K562 (cell line): ENCODE measurements around the gene NUP43. TPM values are rescaled to one million over a fixed set of nuclear protein-coding genes. Genes with fewer than 3 reads are reported as not detected.

Source experiments
- ADNP ChIP-seq: fragments of 200-800 bp; sonication (Bioruptor generic); IDR thresholded peaks from 2 replicates; pipeline ENCODE4 v1.6.1; 2016; ENCODE audit warnings: missing genetic modification characterization, missing compliant biosample characterization
- ATF2 ChIP-seq: sonication (generic); formaldehyde crosslinking; IDR thresholded peaks from 2 replicates; pipeline ENCODE4 v1.8.1; 2022; ENCODE audit warnings: missing genetic modification reagents
- ATF4 ChIP-seq: fragments of 450-650 bp; formaldehyde crosslinking; IDR thresholded peaks from 2 replicates; pipeline ENCODE4 v1.4.0; 2022; ENCODE audit warnings: mild to moderate bottlenecking, moderate library complexity
- BCLAF1 ChIP-seq, 2 experiments: fragments of 450-650 bp in 1 of 2; IDR thresholded peaks; 2 replicates each; pipeline ENCODE4 v1.6.1; 2011 to 2017; ENCODE audit warnings: low read depth in 2 of 2, antibody characterized with exemption in 1 of 2, borderline replicate concordance in 1 of 2, low read length in 1 of 2, mild to moderate bottlenecking in 1 of 2, mixed read lengths in 1 of 2; ENCODE audit not compliant: control insufficient read depth in 1 of 2
- BCOR ChIP-seq: fragments of 450-650 bp; IDR thresholded peaks from 2 replicates; pipeline ENCODE4 v1.6.1; 2016
- C11orf30 ChIP-seq: fragments of 450-650 bp; IDR thresholded peaks from 2 replicates; pipeline ENCODE4 v1.6.1; 2016; ENCODE audit warnings: low read depth, mild to moderate bottlenecking
- CHCHD3 ChIP-seq: fragments of 250-450 bp; sonication (Bioruptor Pico); IDR thresholded peaks from 2 replicates; pipeline ENCODE4 v2.1.2; 2022; ENCODE audit warnings: mild to moderate bottlenecking
- CREB1 ChIP-seq, 2 experiments: sonication (generic) in 1 of 2; formaldehyde crosslinking in 1 of 2; IDR thresholded peaks; 2 replicates each; pipeline versions ENCODE4 v1.6.1 to v1.8.0; 2012 to 2022; ENCODE audit warnings: inconsistent platforms in 1 of 2, mild to moderate bottlenecking in 1 of 2, missing genetic modification reagents in 1 of 2, moderate library complexity in 1 of 2
- ETS2 ChIP-seq: IDR thresholded peaks from 2 replicates; pipeline ENCODE4 v1.6.1; 2016; ENCODE audit warnings: borderline replicate concordance, missing genetic modification characterization, mild to moderate bottlenecking, moderate library complexity, missing compliant biosample characterization; ENCODE audit not compliant: poor library complexity, severe bottlenecking
- ETV1 ChIP-seq: fragments of 450-650 bp; conservative IDR thresholded peaks from 2 replicates; pipeline ENCODE4 v1.6.1; 2016; ENCODE audit warnings: missing genetic modification characterization, control low read depth, low read depth, missing compliant biosample characterization
- FOSL1 ChIP-seq: fragments of 200-800 bp; sonication (Bioruptor generic); conservative IDR thresholded peaks from 2 replicates; pipeline ENCODE4 v1.6.1; 2016; ENCODE audit warnings: missing genetic modification characterization, missing compliant biosample characterization
- FOXA3 ChIP-seq, 2 experiments: fragments of 450-650 bp in 1 of 2; sonication (generic) in 1 of 2; formaldehyde crosslinking; IDR thresholded peaks in 1 of 2; conservative IDR thresholded peaks in 1 of 2; 2 replicates each; pipeline versions ENCODE4 v1.4.0 to v1.8.0; 2020 to 2022; ENCODE audit warnings: mild to moderate bottlenecking in 2 of 2, missing genetic modification reagents in 1 of 2
- FOXK2 ChIP-seq, 2 experiments: fragments of 450-650 bp; IDR thresholded peaks in 1 of 2; conservative IDR thresholded peaks in 1 of 2; 2 replicates each; pipeline ENCODE4 v1.6.1; 2016; ENCODE audit warnings: low read depth in 2 of 2, mild to moderate bottlenecking in 1 of 2
- HEY1 ChIP-seq: fragments of 250-450 bp; sonication (Bioruptor Pico); IDR thresholded peaks from 2 replicates; pipeline ENCODE4 v1.5.0; 2020; ENCODE audit warnings: mild to moderate bottlenecking, moderate library complexity, borderline replicate concordance
- HMBOX1 ChIP-seq: sonication (generic); IDR thresholded peaks from 2 replicates; pipeline ENCODE4 v1.6.1; 2016
- NUFIP1 ChIP-seq: fragments of 450-650 bp; IDR thresholded peaks from 2 replicates; pipeline ENCODE4 v1.6.1; 2018; ENCODE audit not compliant: partially characterized antibody
- SIN3B ChIP-seq: fragments of 450-650 bp; IDR thresholded peaks from 2 replicates; pipeline ENCODE4 v1.6.1; 2017; ENCODE audit warnings: low read depth, mild to moderate bottlenecking, moderate library complexity
- SNRNP70 ChIP-seq: fragments of 200-400 bp; formaldehyde crosslinking; optimal IDR thresholded peaks from 2 replicates; pipeline ENCODE3; 2017; ENCODE audit warnings: low read depth, low read length
- ZNF121 ChIP-seq: sonication (generic); formaldehyde crosslinking; conservative IDR thresholded peaks from 2 replicates; pipeline ENCODE4 v1.8.0; 2022; ENCODE audit warnings: missing genetic modification reagents
- ZNF3 ChIP-seq: fragments of 250-450 bp; sonication (Bioruptor Pico); IDR thresholded peaks from 2 replicates; pipeline ENCODE4 v1.5.0; 2021; ENCODE audit warnings: mild to moderate bottlenecking, moderate library complexity
- ZNF354B ChIP-seq: fragments of 250-450 bp; sonication (Bioruptor Pico); IDR thresholded peaks from 2 replicates; pipeline ENCODE4 v1.4.0; 2020
- polyA plus RNA-seq, 8 experiments: library from polyadenylated mRNA; depleted of rRNA in 4 of 8; stranded (reverse) in 5 of 8; unstranded in 3 of 8; fragments of >200 nt; fragmentation: Nextera tagmentation in 2 of 8; fragmentation: Illumina TruSeq in 1 of 8; extraction: Ambion mirVana in 2 of 8; extraction: Trizol in 1 of 8; gene quantifications; 2 replicates each; pipeline versions ENCODE4 v1.2.1 to v1.2.3, GENCODE V29; 2011 to 2014; ENCODE audit warnings: inconsistent platforms in 1 of 8, missing spikeins in 1 of 8
- total RNA-seq, 7 experiments: library from RNA; depleted of rRNA in 6 of 7; stranded (reverse); fragments of >200 nt in 6 of 7; fragmentation: Illumina TruSeq in 2 of 7; extraction: Trizol in 2 of 7; gene quantifications; 2 replicates each; pipeline versions ENCODE4 v1.2.1 to v1.2.3, GENCODE V29; 2011 to 2021; ENCODE audit warnings: low replicate concordance in 1 of 7

The NUP43 gene
- total and polyA plus RNA-seq, 9 of the 15 experiments (the other 6 are each of a cell fraction or from before 2014, with no cell fraction given) = 28.9 to 136 (median 67.4) TPM

GRCh38 chr6:149727793-149728498, 18.4 kb downstream of the NUP43 start (continued):
- TF ChIP-seq C11orf30 (peak; percentile 54; the same call in 1 of the 2 replicates), ETV1 (tag) (peak; percentile 68; the same call in 1 of the 2 replicates), SIN3B (no peak), FOXA3 (CRISPR knock-in tag; conservative IDR thresholded peaks at IDR 0.05 in 1 of 2, IDR thresholded peaks at IDR 0.05 in 1 of 2) (peak; percentile 2 to 5; a peak in 2 of 4 replicates), ADNP (0 out of 2 replicates have a peak, but pooled peaks have one; percentile 4), ATF2 (CRISPR knock-in tag) (no peak), ETS2 (tag) (no peak), ZNF354B (no peak), BCOR (no peak), CREB1 (IDR thresholded peaks at IDR 0.05) (no peak), CREB1 (CRISPR knock-in tag; IDR thresholded peaks at IDR 0.05) (no peak), FOXK2 (conservative IDR thresholded peaks at IDR 0.05 in 1 of 2, IDR thresholded peaks at IDR 0.05 in 1 of 2; ENCODE audit: low read depth in 2 of 2) (no peak), ATF4 (CRISPR knock-in tag) (no peak), ZNF3 (CRISPR knock-in tag) (0 out of 2 replicates have a peak, but pooled peaks have one; percentile 36), HMBOX1 (peak; percentile 64; the same call in 1 of the 2 replicates), NUFIP1 (no peak), BCLAF1 (IDR thresholded peaks at IDR 0.05; ENCODE audit: borderline replicate concordance in 1 of 2, control insufficient read depth in 1 of 2, low read depth in 2 of 2, low read length in 1 of 2) (no peak), ZNF121 (no peak), HEY1 (CRISPR knock-in tag) (peak; percentile 63; the same call in 1 of the 2 replicates), FOSL1 (tag) (0 out of 2 replicates have a peak, but pooled peaks have one; percentile 8), CHCHD3 (CRISPR knock-in tag) (peak; percentile 21; the same call in 1 of the 2 replicates), SNRNP70 (no peak)
